Amniotic epithelial cell (primary cell): ENCODE data around the gene PGM2.

Experiments
- DNase-seq: peaks from one replicate; pipeline ENCODE4 v3.0.0-alpha.2; 2010; ENCODE audit warnings: low read depth

The PGM2 gene

GRCh38 chr4:37902738-37903693 lies 76.5 kb downstream of the PGM2 start:
- DNase-seq: no peak

- no peak for DNase-seq
Measured at GRCh38 chr4:37903901-37904300, 77.4 kb downstream of the PGM2 start.

GRCh38 chr4:37904824-37905223 lies 78.3 kb downstream of the PGM2 start:
- DNase-seq: no peak

- DNase-seq: no peak
Measured at GRCh38 chr4:37905533-37906169, 79.2 kb downstream of the PGM2 start.

GRCh38 chr4:37908488-37909331 lies 82.2 kb downstream of the PGM2 start:
- no peak for DNase-seq

- no peak for DNase-seq
Measured at GRCh38 chr4:37909332-37910090, 83.0 kb downstream of the PGM2 start.

GRCh38 chr4:37910091-37910486 lies 83.6 kb downstream of the PGM2 start:
- no peak for DNase-seq
